Erythroblast (primary cell): ENCODE measurements around the gene UBR1.

Experiments
- GATA1 ChIP-seq: IDR thresholded peaks from 2 replicates; pipeline ENCODE4 v1.6.1; 2011; ENCODE audit warnings: low read depth, mild to moderate bottlenecking, control low read depth, low read length, moderate library complexity
- POLR2A ChIP-seq: IDR thresholded peaks from 2 replicates; pipeline ENCODE4 v1.6.1; 2011; ENCODE audit warnings: mild to moderate bottlenecking, low read length

- TF ChIP-seq POLR2A (no peak), GATA1 (no peak)
Measured at GRCh38 chr15:42996871-42997270, 109.0 kb downstream of the UBR1 start.
